ENCODE results near the gene NHLRC1.
"Not testable (repeated sequence)": the region's sequence is repeated elsewhere in the genome, so short reads cannot be mapped to it uniquely, and the experiment has no call there.

The NHLRC1 gene

GRCh38 chr6:18155150-18155863 lies 32.8 kb upstream of the NHLRC1 start, which contains the start of gene KDM1B:
Gene KDM1B (plus strand): TSS chr6:18155422. CDS start chr6:18159896, 4,474 bp downstream.
- peak within 1 kb of the TSS; percentile 44 to 91 (median 86) for H3K9ac ChIP-seq (ENCODE audit: low read length in 5 of 5)
- H3K27ac ChIP-seq (ENCODE audit: low read depth, low read length): peak within 1 kb of the TSS; percentile 50
- H3K4me1 ChIP-seq (ENCODE audit: control insufficient read depth in 5 of 5, insufficient read depth in 5 of 5, low read length in 5 of 5): peaks cover 0 to 27% (median 21%) of the 10 kb centered on the region in 5 donors
- no peaks in the 10 kb centered on the region for H3K27me3 ChIP-seq (ENCODE audit: control insufficient read depth in 5 of 5, insufficient read depth in 4 of 5, low read length in 5 of 5)
- H3K9me3 ChIP-seq (ENCODE audit: control insufficient read depth in 5 of 5, low read length in 5 of 5): no peaks in the 10 kb centered on the region
- peak within 1 kb of the TSS; percentile 94 to 97 (median 96) for H3K4me3 ChIP-seq (ENCODE audit: low read depth in 1 of 5, low read length in 5 of 5)
- peaks cover 0 to 5% (median 0%) of the 10 kb centered on the region in 5 donors for H3K36me3 ChIP-seq (ENCODE audit: control insufficient read depth in 5 of 5, insufficient read depth in 5 of 5, low read length in 5 of 5)

GRCh38 chr6:18154507-18155149 lies 32.2 kb upstream of the NHLRC1 start, which contains the start of gene TPMT:
Gene TPMT (minus strand): TSS chr6:18155077. CDS start chr6:18149127, 5,950 bp downstream.
- H3K9me3 ChIP-seq (ENCODE audit: control insufficient read depth in 5 of 5, low read length in 5 of 5): no peaks in the 10 kb centered on the region
- no peaks in the 10 kb centered on the region for H3K36me3 ChIP-seq (ENCODE audit: control insufficient read depth in 5 of 5, insufficient read depth in 5 of 5, low read length in 5 of 5)
- H3K27me3 ChIP-seq (ENCODE audit: control insufficient read depth in 5 of 5, insufficient read depth in 4 of 5, low read length in 5 of 5): no peaks in the 10 kb centered on the region
- H3K4me1 ChIP-seq (ENCODE audit: control insufficient read depth in 5 of 5, insufficient read depth in 5 of 5, low read length in 5 of 5): peaks cover 0 to 27% (median 21%) of the 10 kb centered on the region in 5 donors
- peak within 1 kb of the TSS; percentile 50 for H3K27ac ChIP-seq (ENCODE audit: low read depth, low read length)
- H3K9ac ChIP-seq (ENCODE audit: low read length in 5 of 5): peak within 1 kb of the TSS; percentile 44 to 91 (median 86)
- peak within 1 kb of the TSS; percentile 94 to 97 (median 96) for H3K4me3 ChIP-seq (ENCODE audit: low read depth in 1 of 5, low read length in 5 of 5)

- Histone ChIP-seq H3K9ac (ENCODE audit: low read length in 5 of 5) (no peak overlapping the region), H3K27ac (ENCODE audit: low read depth, low read length) (no peak overlapping the region), H3K4me3 (ENCODE audit: low read depth in 1 of 5, low read length in 5 of 5) (no peak overlapping the region)
Observed at GRCh38 chr6:18153311-18153703, 30.8 kb upstream of the NHLRC1 start.

GRCh38 chr6:18151801-18152200 lies 29.3 kb upstream of the NHLRC1 start:
- Histone ChIP-seq H3K9ac (ENCODE audit: low read length in 5 of 5) (no peak overlapping the region), H3K36me3 (ENCODE audit: control insufficient read depth in 5 of 5, insufficient read depth in 5 of 5, low read length in 5 of 5) (peaks cover 0 to 5% (median 0%) of the 10 kb centered on the region in 5 donors), H3K27ac (ENCODE audit: low read depth, low read length) (no peak overlapping the region), H3K4me3 (ENCODE audit: low read depth in 1 of 5, low read length in 5 of 5) (no peak overlapping the region), H3K27me3 (ENCODE audit: control insufficient read depth in 5 of 5, insufficient read depth in 4 of 5, low read length in 5 of 5) (no peaks in the 10 kb centered on the region), H3K4me1 (ENCODE audit: control insufficient read depth in 5 of 5, insufficient read depth in 5 of 5, low read length in 5 of 5) (peaks cover 0 to 27% (median 21%) of the 10 kb centered on the region in 5 donors), H3K9me3 (ENCODE audit: control insufficient read depth in 5 of 5, low read length in 5 of 5) (no peaks in the 10 kb centered on the region)

More at GRCh38 chr6:18153311-18153703, 30.8 kb upstream of the NHLRC1 start:
- H3K36me3 ChIP-seq (ENCODE audit: control insufficient read depth in 5 of 5, insufficient read depth in 5 of 5, low read length in 5 of 5): peaks cover 0 to 3% (median 0%) of the 10 kb centered on the region in 5 donors
- no peaks in the 10 kb centered on the region for H3K9me3 ChIP-seq (ENCODE audit: control insufficient read depth in 5 of 5, low read length in 5 of 5)
- H3K27me3 ChIP-seq (ENCODE audit: control insufficient read depth in 5 of 5, insufficient read depth in 4 of 5, low read length in 5 of 5): no peaks in the 10 kb centered on the region
- H3K4me1 ChIP-seq (ENCODE audit: control insufficient read depth in 5 of 5, insufficient read depth in 5 of 5, low read length in 5 of 5): peaks cover 0 to 27% (median 21%) of the 10 kb centered on the region in 5 donors

GRCh38 chr6:18151391-18151790 lies 28.9 kb upstream of the NHLRC1 start:
- H3K36me3 ChIP-seq (ENCODE audit: control insufficient read depth in 5 of 5, insufficient read depth in 5 of 5, low read length in 5 of 5); H3K4me3 ChIP-seq (ENCODE audit: low read depth in 1 of 5, low read length in 5 of 5); H3K9ac ChIP-seq (ENCODE audit: low read length in 5 of 5); H3K27me3 ChIP-seq (ENCODE audit: control insufficient read depth in 5 of 5, insufficient read depth in 4 of 5, low read length in 5 of 5); H3K9me3 ChIP-seq (ENCODE audit: control insufficient read depth in 5 of 5, low read length in 5 of 5); H3K27ac ChIP-seq (ENCODE audit: low read depth, low read length): not testable (repeated sequence)
- peaks cover 0 to 26% (median 21%) of the 10 kb centered on the region in 5 donors for H3K4me1 ChIP-seq (ENCODE audit: control insufficient read depth in 5 of 5, insufficient read depth in 5 of 5, low read length in 5 of 5)

- Histone ChIP-seq H3K4me3 (ENCODE audit: low read depth in 1 of 5, low read length in 5 of 5) (no peak overlapping the region), H3K9me3 (ENCODE audit: control insufficient read depth in 5 of 5, low read length in 5 of 5) (no peaks in the 10 kb centered on the region), H3K27me3 (ENCODE audit: control insufficient read depth in 5 of 5, insufficient read depth in 4 of 5, low read length in 5 of 5) (no peaks in the 10 kb centered on the region), H3K9ac (ENCODE audit: low read length in 5 of 5) (no peak overlapping the region), H3K36me3 (ENCODE audit: control insufficient read depth in 5 of 5, insufficient read depth in 5 of 5, low read length in 5 of 5) (peaks cover 0 to 11% (median 0%) of the 10 kb centered on the region in 5 donors), H3K27ac (ENCODE audit: low read depth, low read length) (no peak overlapping the region), H3K4me1 (ENCODE audit: control insufficient read depth in 5 of 5, insufficient read depth in 5 of 5, low read length in 5 of 5) (peaks cover 0 to 4% (median 3%) of the 10 kb centered on the region in 5 donors)
Observed at GRCh38 chr6:18148304-18149025, 26.0 kb upstream of the NHLRC1 start.

GRCh38 chr6:18147616-18148015 lies 25.1 kb upstream of the NHLRC1 start:
- H3K27ac ChIP-seq (ENCODE audit: low read depth, low read length): no peak overlapping the region
- peaks cover 1 to 17% (median 4%) of the 10 kb centered on the region in 5 donors for H3K36me3 ChIP-seq (ENCODE audit: control insufficient read depth in 5 of 5, insufficient read depth in 5 of 5, low read length in 5 of 5)
- no peak overlapping the region for H3K9ac ChIP-seq (ENCODE audit: low read length in 5 of 5)
- no peak overlapping the region for H3K4me3 ChIP-seq (ENCODE audit: low read depth in 1 of 5, low read length in 5 of 5)
- no peaks in the 10 kb centered on the region for H3K9me3 ChIP-seq (ENCODE audit: control insufficient read depth in 5 of 5, low read length in 5 of 5)
- no peaks in the 10 kb centered on the region for H3K27me3 ChIP-seq (ENCODE audit: control insufficient read depth in 5 of 5, insufficient read depth in 4 of 5, low read length in 5 of 5)
- H3K4me1 ChIP-seq (ENCODE audit: control insufficient read depth in 5 of 5, insufficient read depth in 5 of 5, low read length in 5 of 5): no peaks in the 10 kb centered on the region

GRCh38 chr6:18147160-18147559 lies 24.7 kb upstream of the NHLRC1 start:
- H3K9me3 ChIP-seq (ENCODE audit: control insufficient read depth in 5 of 5, low read length in 5 of 5): no peaks in the 10 kb centered on the region
- H3K4me3 ChIP-seq (ENCODE audit: low read depth in 1 of 5, low read length in 5 of 5): no peak overlapping the region
- H3K27ac ChIP-seq (ENCODE audit: low read depth, low read length): no peak overlapping the region
- H3K27me3 ChIP-seq (ENCODE audit: control insufficient read depth in 5 of 5, insufficient read depth in 4 of 5, low read length in 5 of 5): no peaks in the 10 kb centered on the region
- no peak overlapping the region for H3K9ac ChIP-seq (ENCODE audit: low read length in 5 of 5)
- H3K36me3 ChIP-seq (ENCODE audit: control insufficient read depth in 5 of 5, insufficient read depth in 5 of 5, low read length in 5 of 5): peaks cover 4 to 18% (median 8%) of the 10 kb centered on the region in 5 donors
- H3K4me1 ChIP-seq (ENCODE audit: control insufficient read depth in 5 of 5, insufficient read depth in 5 of 5, low read length in 5 of 5): no peaks in the 10 kb centered on the region

- H3K36me3 ChIP-seq (ENCODE audit: control insufficient read depth in 5 of 5, insufficient read depth in 5 of 5, low read length in 5 of 5): peaks cover 7 to 38% (median 19%) of the 10 kb centered on the region in 5 donors
- H3K27me3 ChIP-seq (ENCODE audit: control insufficient read depth in 5 of 5, insufficient read depth in 4 of 5, low read length in 5 of 5): no peaks in the 10 kb centered on the region
- no peak overlapping the region for H3K9ac ChIP-seq (ENCODE audit: low read length in 5 of 5)
- H3K9me3 ChIP-seq (ENCODE audit: control insufficient read depth in 5 of 5, low read length in 5 of 5): no peaks in the 10 kb centered on the region
- no peak overlapping the region for H3K27ac ChIP-seq (ENCODE audit: low read depth, low read length)
- no peak overlapping the region for H3K4me3 ChIP-seq (ENCODE audit: low read depth in 1 of 5, low read length in 5 of 5)
- no peaks in the 10 kb centered on the region for H3K4me1 ChIP-seq (ENCODE audit: control insufficient read depth in 5 of 5, insufficient read depth in 5 of 5, low read length in 5 of 5)
Observed at GRCh38 chr6:18142591-18142861, 20.0 kb upstream of the NHLRC1 start.

Data from subcutaneous abdominal adipose tissue (tissue), 5 donors.